Measurements from ENCODE around the gene CAMSAP3.

CAMSAP3 gene

GRCh38 chr19:7663706-7664105, 68.0 kb downstream of the CAMSAP3 start:
- DNase-seq (ENCODE audit: low read depth, low spot score), result no peak
- H3K4me3 ChIP-seq (ENCODE audit: low read depth, low read length), result no peak overlapping the region
- POLR2A ChIA-PET, result no interaction called here
- TF ChIP-seq CTCF (IDR thresholded peaks at IDR 0.05; ENCODE audit: insufficient read depth, low read length, missing control alignments), result no peak
- CTCF ChIA-PET, result interaction anchor here (0.6 to 2.6 kb wide), 3 partner anchors 10 to 136 kb away, joined by 3 to 22 read pairs (median 7); no protein-coding TSS in a partner anchor

- POLR2A ChIA-PET, result interaction anchor here (0.7 kb wide), 1 partner anchor 92 kb away, joined by 3 read pairs; no protein-coding TSS in a partner anchor
- no peak overlapping the region for H3K4me3 ChIP-seq (ENCODE audit: low read depth, low read length)
- TF ChIP-seq CTCF (IDR thresholded peaks at IDR 0.05; ENCODE audit: insufficient read depth, low read length, missing control alignments), result no peak
- peak; percentile 37 for DNase-seq (ENCODE audit: low read depth, low spot score)
- CTCF ChIA-PET, result interaction anchor here (1.4 to 3.2 kb wide), 3 partner anchors 13 to 135 kb away, joined by 7 to 22 read pairs (median 13); partner anchors contain the start of gene TRAPPC5
These were observed 69.4 kb downstream of the CAMSAP3 start for GRCh38 chr19:7665076-7665475.

Data from AG04449 (cell line).